NCI-H460 (cell line): ENCODE data around the gene GSK3B. TPM values are rescaled to one million over a fixed set of nuclear protein-coding genes. Genes with fewer than 3 reads are reported as not detected.

ENCODE experiments used
- DNase-seq: peaks from one replicate; pipeline ENCODE4 v3.0.0-alpha.2; 2016; ENCODE audit warnings: low read depth; ENCODE audit errors: extremely low read depth
- total RNA-seq: library from RNA; depleted of rRNA; stranded (reverse); fragments of >200 nt; shearing (Covaris generic); gene quantifications from 2 replicates; pipeline ENCODE4 v1.2.3, GENCODE V29; 2014

Gene GSK3B
- total RNA-seq, 1 experiment from 2014 or later, result 49.9 TPM

DNA sequence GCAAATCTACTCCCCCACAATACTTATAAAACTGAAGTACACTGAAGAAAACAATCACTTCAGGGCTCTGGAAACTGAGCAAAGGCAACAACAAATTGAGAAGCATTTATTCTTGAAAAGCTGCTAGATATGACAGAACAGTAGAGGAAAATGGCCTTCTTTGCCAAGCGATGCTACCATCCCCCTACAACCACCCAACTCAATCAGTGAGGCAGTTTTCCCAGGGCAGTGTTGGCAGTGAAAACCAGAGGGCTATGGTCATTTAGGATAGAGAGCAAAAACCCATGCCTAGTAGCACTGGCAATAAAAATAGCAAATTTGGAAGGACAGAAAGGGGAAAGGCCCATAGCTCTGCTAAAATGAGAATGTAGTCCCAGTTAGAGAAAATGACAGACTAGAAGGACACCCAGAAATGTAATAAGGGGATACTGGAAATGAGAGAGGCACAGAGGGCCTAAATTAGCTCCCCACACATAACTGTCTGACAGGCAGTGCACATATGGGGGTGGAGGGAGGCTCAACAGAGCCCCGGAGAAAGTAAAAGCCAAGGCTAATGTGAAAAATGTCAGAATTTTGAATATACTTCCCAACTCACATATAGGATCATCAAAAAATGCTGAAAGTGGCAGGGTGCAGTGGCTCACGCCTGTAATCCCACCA lies 143.5 kb downstream of the GSK3B start:
- no peak for DNase-seq

- no peak for DNase-seq
Measured at GRCh38 chr3:119945291-119945690, 149.0 kb downstream of the GSK3B start.

DNA sequence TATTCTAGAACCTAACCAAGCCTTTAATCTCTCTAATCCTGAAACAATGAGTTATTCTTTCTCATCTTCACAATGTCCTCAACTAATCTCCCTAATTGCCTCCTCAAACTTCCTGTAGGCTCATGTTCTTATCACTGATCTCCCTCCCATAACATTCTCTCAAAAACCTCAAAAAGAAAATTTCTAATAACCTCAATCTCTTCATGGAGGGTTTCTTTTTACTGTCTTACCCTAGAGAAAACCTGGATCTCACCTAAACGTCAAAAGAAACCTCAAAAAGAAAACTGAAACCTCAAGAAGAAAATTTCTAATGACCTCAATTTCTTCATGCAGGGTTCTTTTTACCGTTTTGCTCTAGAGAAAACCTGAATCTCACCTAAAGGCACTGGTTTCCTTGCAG lies 150.2 kb downstream of the GSK3B start:
- DNase-seq, result no peak

DNA sequence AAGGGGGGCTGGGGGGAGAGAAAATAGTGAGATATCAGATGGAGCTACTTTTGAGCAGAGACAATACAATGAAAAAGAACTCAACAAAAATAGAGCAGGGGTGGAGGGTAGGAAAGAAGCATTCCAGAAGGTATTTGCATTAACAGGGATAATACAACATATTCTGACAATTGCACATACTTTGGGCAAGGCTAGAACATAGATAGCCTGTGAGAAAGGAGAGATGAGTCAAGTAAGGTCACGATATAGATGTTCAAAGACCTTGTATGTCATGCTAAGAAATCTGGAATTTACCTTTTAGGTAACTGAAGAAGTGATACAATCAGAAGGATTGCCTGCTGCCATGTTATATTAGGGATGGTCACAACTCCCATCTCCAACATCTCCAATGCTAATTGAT lies 155.2 kb downstream of the GSK3B start:
- no peak for DNase-seq

GRCh38 chr3:119937229-119937628 lies 157.0 kb downstream of the GSK3B start:
- DNase-seq, result no peak

- DNase-seq, result no peak
Measured at GRCh38 chr3:119934249-119934648, 160.0 kb downstream of the GSK3B start.

DNA sequence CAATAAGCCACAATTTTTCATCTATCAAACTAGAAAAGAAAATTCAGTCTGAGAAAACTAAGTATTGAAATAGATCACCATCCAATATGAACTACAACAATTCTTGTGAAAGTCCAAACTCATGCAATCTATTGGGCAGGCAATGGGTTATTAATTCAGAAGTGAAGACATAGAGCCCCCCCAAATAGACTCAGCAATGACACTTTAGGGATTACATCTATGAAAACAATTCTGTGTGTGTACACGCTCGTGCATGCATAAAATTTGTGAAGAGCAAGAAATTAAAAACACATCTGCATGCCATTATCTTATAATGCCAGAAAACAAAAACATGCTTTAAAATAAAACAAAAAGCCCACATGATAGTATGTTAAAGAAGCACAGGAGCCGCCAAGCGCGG lies 161.0 kb downstream of the GSK3B start:
- DNase-seq, result no peak

GRCh38 chr3:119930286-119930685 lies 164.0 kb downstream of the GSK3B start:
- no peak for DNase-seq

GRCh38 chr3:119927190-119927589 lies 167.1 kb downstream of the GSK3B start:
- DNase-seq, result no peak

GRCh38 chr3:119924111-119925094 lies 169.8 kb downstream of the GSK3B start:
- DNase-seq, result no peak

GRCh38 chr3:119918992-119919933 lies 175.0 kb downstream of the GSK3B start:
- DNase-seq, result no peak

DNA sequence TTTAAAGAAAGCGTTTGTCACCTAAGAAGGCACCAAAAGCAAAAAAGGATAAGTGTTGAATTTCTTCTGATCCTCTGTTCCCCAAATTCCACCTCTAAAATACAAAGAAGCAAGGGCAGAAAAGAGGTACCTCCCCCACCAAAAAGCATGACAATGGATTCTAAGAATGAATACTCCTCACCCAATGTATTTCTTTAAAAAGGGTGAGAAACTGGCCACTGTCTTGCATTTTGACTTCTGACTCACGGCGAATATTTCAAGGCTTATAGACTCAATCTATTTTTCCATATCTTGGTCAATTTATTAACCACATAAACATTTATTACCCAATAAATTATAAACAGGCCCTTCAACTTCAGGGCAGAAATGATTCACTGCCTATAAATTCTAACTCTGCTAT lies 181.2 kb downstream of the GSK3B start:
- no peak for DNase-seq

- DNase-seq, result no peak
Measured at GRCh38 chr3:119912220-119912619, 182.0 kb downstream of the GSK3B start.

DNA sequence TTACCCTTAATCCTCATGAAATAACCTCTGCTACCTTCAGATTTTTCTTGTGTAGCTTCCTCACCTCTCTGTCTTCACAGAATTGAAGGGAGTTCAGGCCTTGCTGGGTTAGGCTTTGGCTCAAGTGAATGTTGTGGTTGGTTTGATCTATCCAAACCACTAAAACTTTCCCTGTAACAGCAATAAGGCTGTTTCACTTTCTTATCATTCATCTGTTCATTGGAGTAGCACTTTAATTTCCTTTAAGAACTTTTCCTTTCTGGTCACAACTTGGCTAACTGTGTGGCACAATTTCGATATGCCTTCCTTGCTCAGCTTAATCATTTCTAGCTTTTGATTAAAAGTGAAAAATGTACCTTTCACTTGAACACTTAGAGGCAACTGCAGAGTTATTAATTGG lies 182.5 kb downstream of the GSK3B start:
- DNase-seq, result no peak

DNA sequence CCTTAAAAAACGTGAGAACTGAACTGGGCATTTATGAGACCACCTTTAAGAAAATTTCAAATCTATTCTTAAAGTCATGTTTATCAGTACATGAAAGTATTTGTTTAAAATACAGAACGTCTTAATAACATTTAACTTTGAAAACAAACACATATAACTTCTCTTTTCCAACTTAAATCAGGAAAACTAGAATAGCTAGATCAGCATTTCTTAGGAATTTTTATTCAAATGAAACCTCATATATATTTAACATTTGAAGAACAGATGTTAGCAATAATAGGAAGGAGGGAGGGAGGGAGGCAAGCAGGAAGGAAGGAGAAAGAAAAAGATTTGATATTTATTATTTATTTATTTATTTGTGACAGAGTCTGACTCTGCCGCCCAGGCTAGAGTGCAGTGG lies 192.2 kb downstream of the GSK3B start:
- DNase-seq, result no peak

GRCh38 chr3:119901148-119901547 lies 193.1 kb downstream of the GSK3B start:
- DNase-seq, result no peak

DNA sequence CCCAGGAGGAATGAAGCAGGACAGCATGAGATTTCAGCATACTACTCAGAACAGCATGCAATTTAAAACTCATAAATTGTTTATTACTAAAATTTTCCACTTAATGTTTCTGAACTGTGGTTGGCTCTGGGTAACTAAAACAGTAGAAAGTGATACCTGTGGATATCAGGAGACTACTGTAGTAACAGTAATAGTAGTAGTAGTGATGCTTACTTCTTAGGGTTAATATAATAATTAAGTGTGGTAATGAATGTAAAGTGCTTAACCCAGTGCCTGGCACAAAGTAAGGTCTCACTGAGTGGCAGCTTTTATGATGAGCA lies 195.1 kb downstream of the GSK3B start:
- DNase-seq, result no peak

DNA sequence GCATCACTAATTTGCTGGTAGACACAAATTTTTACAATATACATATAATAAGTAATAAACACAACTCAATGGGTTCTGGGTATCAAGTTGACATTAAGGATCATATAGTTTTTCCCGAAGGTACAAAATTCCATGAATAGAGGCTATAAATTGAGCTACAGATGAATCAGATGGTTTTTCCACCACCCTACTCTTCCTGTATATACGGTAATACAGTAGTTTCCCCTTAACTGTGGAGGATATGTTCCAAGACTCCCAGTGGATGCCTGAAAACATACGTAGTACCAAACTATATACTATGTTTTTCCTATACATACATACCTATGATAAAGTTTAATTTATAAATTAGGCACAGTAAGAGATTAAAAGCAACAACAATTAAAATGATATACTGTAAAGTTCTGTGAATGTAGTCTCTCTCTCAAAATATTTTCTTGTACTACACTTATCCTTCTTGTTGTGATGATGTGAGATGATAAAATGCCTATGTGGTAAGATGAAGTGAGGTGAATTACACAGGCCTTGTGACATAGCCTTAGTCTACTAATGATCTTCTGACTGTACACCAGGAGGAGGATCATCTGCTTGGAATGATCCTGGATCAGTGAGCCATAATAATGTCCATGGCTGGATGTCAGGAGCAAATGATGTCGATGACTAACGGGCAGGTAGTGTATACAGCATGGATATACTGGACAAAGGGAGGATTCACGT lies 195.6 kb downstream of the GSK3B start:
- DNase-seq, result no peak

DNA sequence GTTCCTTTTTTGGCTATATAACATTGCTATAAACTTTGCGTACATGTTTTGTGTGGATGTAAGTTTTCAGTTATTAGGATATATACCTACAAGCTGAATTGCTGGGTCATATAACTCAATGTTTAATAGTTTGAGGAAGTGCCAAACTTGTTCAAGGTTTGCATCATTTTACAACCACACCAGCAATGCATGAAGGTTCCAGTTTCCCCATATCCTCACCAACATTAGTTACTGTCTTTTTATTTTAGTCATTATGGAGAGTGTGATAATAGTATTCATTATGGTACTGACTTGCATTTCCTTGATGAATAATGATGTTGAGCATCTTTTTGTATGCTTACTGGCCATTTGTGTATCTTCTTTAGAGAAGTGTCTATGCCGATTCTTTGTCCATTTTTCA lies 200.1 kb downstream of the GSK3B start:
- no peak for DNase-seq

- DNase-seq, result no peak
Measured at GRCh38 chr3:119893769-119894168, 200.5 kb downstream of the GSK3B start.
